Measurements from ENCODE around the gene MS4A4E.
A peak's percentile ranks its signal among the peaks of the same experiment; 100 is the strongest.
"Not testable (repeated sequence)": the region's sequence is repeated elsewhere in the genome, so short reads cannot be mapped to it uniquely, and the experiment has no call there.

The MS4A4E gene

DNA sequence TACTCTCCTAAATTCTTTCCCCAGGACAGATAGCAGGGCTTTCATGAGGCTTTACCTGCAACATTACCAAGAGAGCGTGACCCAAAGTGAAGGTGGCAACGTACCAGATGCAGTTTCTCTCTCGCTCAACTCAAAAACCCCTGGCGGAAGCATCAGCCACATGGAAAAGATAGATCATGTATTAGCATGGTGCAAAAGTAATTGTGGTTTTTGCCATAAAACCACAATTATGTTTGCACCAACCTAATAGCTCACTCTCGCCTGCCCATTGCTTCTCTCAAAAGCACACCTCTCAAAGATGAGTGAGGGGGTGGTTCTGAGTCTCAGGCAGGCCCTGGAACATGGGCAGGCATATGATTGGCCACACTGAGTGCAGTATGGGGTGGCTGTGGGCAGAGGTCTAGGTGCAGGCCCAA is 67.1 kb downstream of the MS4A4E start:
- H3K36me3 Mint-ChIP-seq (ENCODE audit: low read depth) = no peaks in the 10 kb centered on the region
- H3K27ac Mint-ChIP-seq = no peak overlapping the region
- H3K4me3 Mint-ChIP-seq = no peak overlapping the region
- H3K4me1 Mint-ChIP-seq (ENCODE audit: low read depth) = peaks cover 14% of the 10 kb centered on the region
- no peak for DNase-seq
- H3K27me3 Mint-ChIP-seq = peaks cover 68% of the 10 kb centered on the region
- no peaks in the 10 kb centered on the region for H3K9me3 Mint-ChIP-seq

DNA sequence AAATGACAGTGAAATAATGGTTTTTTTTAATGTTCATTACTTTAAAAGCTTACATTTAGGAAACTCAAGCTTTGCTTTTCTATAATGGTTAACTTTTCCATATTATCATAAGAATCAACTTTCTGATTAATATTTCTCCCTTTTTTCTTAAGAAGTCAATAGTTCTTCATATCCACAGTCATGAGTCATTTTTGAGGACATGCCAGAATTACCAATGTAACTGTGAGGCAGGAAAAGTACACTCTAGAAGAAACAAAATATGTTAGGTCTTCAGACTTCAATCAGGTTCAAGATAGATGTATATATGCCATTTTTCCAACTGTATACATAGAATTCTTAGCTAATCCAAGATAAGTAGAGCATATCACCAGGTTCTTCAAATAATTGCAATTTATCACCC is 70.9 kb downstream of the MS4A4E start:
- H3K9me3 Mint-ChIP-seq = peaks cover 16% of the 10 kb centered on the region
- H3K4me3 Mint-ChIP-seq = no peak overlapping the region
- peaks cover 14% of the 10 kb centered on the region for H3K4me1 Mint-ChIP-seq (ENCODE audit: low read depth)
- no peaks in the 10 kb centered on the region for H3K36me3 Mint-ChIP-seq (ENCODE audit: low read depth)
- peaks cover 55% of the 10 kb centered on the region for H3K27me3 Mint-ChIP-seq
- H3K27ac Mint-ChIP-seq = no peak overlapping the region
- no peak for DNase-seq

DNA sequence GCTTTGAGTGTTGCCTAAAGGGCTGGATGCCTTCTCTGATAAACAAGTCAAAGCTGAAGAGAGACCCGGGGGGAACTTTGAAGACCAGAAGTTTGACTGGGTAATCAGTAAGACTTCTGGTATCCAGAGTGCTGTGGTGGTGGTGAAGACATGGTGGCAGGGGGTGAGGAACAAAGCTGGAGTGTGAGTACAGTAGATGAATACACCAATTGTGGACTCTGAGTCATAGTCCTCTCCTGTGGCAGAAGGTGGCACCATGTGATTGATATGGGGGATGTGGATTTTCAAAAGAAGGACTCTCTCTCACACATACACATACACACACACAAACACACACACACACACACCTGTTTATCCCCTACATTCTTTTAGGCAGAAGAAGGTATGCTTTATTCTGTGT is 72.4 kb downstream of the MS4A4E start:
- Mint-ChIP-seq H3K4me1 (ENCODE audit: low read depth) (peaks cover 11% of the 10 kb centered on the region), H3K4me3 (no peak overlapping the region), H3K9me3 (peaks cover 16% of the 10 kb centered on the region), H3K27me3 (peaks cover 66% of the 10 kb centered on the region), H3K36me3 (ENCODE audit: low read depth) (no peaks in the 10 kb centered on the region), H3K27ac (no peak overlapping the region)
- DNase-seq = no peak

DNA sequence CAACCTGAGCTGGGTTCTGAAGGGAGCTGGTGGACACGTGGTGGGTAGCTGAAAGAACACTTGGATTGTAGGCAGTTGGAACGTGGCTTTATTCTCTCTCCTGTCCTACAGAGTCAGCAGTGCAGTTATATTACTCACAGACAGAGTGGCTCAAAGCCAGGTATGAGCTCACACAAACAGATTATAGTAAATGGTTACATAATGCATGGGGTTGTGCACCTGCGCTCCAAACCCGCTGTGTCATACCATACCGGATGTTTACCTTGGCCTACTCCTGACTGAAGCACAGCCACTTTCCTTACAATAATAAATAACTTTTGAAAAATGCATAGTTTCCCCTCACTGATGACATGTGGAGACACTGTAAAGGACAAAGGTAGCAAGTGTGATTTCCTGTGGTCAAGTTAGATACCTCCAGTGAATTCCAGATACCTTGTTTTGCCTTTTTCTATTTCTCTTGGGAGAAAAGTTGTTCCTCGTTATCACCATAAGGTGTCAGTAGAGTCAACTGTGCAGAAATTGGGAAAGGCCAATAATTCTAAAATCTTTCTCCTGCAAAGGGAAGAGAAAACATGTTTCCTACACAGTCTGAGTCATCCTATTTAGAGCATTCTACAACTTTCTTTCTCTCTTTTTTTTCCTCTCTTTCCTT is 73.5 kb downstream of the MS4A4E start:
- H3K27me3 Mint-ChIP-seq = peaks cover 69% of the 10 kb centered on the region

GRCh38 chr11:60168306-60168705 is 74.6 kb downstream of the MS4A4E start:
- H3K9me3 Mint-ChIP-seq = peaks cover 19% of the 10 kb centered on the region
- peaks cover 15% of the 10 kb centered on the region for H3K4me1 Mint-ChIP-seq (ENCODE audit: low read depth)
- no peak overlapping the region for H3K4me3 Mint-ChIP-seq
- H3K27ac Mint-ChIP-seq = no peak overlapping the region
- peaks cover 67% of the 10 kb centered on the region for H3K27me3 Mint-ChIP-seq
- DNase-seq = no peak
- no peaks in the 10 kb centered on the region for H3K36me3 Mint-ChIP-seq (ENCODE audit: low read depth)

More for the DNA sequence above, 73.5 kb downstream of the MS4A4E start:
- Mint-ChIP-seq H3K9me3 (peaks cover 19% of the 10 kb centered on the region), H3K36me3 (ENCODE audit: low read depth) (no peaks in the 10 kb centered on the region), H3K27ac (no peak overlapping the region), H3K4me1 (ENCODE audit: low read depth) (peaks cover 21% of the 10 kb centered on the region), H3K4me3 (no peak overlapping the region)
- no peak for DNase-seq

DNA sequence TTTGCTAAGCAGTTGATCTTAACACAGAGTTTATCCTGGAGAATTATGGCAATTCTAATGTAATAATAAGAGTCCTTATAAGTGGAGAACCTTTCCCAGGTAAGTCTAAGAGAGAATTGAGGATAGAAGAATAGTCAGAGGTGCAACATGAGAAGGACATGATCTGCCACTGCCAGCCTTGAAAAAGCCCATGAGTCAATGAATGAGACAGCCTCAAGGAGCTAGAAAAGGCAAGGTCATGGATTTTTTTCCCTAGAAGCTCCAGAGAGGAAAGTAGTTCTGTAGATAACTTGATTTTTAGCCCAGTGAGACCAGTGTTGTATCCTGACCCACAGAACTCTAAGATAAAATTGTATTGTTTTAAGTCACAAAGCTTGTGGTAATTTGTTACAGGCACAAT is 77.0 kb downstream of the MS4A4E start:
- peaks cover 19% of the 10 kb centered on the region for H3K9me3 Mint-ChIP-seq
- no peak for DNase-seq
- H3K27ac Mint-ChIP-seq = no peak overlapping the region
- no peaks in the 10 kb centered on the region for H3K36me3 Mint-ChIP-seq (ENCODE audit: low read depth)
- no peak overlapping the region for H3K4me3 Mint-ChIP-seq
- peaks cover 15% of the 10 kb centered on the region for H3K4me1 Mint-ChIP-seq (ENCODE audit: low read depth)
- H3K27me3 Mint-ChIP-seq = peaks cover 52% of the 10 kb centered on the region

DNA sequence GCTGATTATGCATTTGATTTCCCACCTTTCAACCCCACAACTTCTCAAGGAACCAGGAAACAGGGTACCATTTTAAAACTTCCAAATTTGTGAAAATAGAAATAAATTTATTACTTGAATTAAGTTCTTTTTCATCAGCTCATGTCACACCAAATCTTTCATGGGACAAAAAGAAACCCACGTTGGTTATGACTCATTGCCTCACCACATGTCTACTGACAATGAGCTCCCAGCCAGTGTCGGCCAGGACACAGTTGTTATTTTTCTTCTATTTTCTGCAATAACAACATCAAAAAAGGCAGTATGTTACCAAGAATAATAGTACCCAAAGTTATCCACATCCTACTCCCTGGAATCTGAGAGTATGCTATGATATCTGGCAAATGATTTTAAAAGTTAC is 77.4 kb downstream of the MS4A4E start:
- H3K9me3 Mint-ChIP-seq = peaks cover 19% of the 10 kb centered on the region
- H3K27ac Mint-ChIP-seq = no peak overlapping the region
- peaks cover 15% of the 10 kb centered on the region for H3K4me1 Mint-ChIP-seq (ENCODE audit: low read depth)
- no peak for DNase-seq
- no peak overlapping the region for H3K4me3 Mint-ChIP-seq
- no peaks in the 10 kb centered on the region for H3K36me3 Mint-ChIP-seq (ENCODE audit: low read depth)
- peaks cover 50% of the 10 kb centered on the region for H3K27me3 Mint-ChIP-seq

DNA sequence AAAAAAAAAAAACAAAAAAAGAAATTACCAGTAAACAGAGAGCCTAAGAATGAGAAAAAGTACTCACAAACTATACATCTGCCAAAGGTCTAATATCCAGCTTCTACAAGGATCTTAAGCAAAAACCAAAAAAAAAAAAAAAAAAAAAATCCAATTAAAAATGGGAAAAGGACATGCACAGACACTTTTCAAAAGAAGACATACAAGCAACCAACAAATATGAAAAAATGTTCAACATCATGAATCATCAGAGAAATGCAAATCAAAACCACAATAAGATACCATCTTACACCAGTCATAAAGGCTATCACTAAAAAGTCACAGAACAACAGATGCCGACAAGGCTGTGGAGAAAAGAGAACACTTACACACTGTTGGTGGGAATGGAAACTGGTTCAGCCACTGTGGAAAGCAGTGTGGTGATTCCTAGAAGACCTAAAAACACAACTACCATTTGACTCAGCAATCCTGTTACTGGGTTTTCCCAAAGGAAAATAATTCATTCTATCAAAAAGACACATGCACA is 78.3 kb downstream of the MS4A4E start:
- H3K4me3 Mint-ChIP-seq = no peak overlapping the region
- H3K27ac Mint-ChIP-seq = peak overlapping the region; percentile 85
- no peaks in the 10 kb centered on the region for H3K36me3 Mint-ChIP-seq (ENCODE audit: low read depth)
- H3K4me1 Mint-ChIP-seq (ENCODE audit: low read depth) = peaks cover 15% of the 10 kb centered on the region
- H3K9me3 Mint-ChIP-seq = peaks cover 17% of the 10 kb centered on the region
- no peak for DNase-seq
- H3K27me3 Mint-ChIP-seq = peaks cover 53% of the 10 kb centered on the region

GRCh38 chr11:60161766-60162165 is 81.2 kb downstream of the MS4A4E start:
- peaks cover 52% of the 10 kb centered on the region for H3K27me3 Mint-ChIP-seq
- no peak for DNase-seq
- H3K4me3 Mint-ChIP-seq = no peak overlapping the region
- peaks cover 3% of the 10 kb centered on the region for H3K9me3 Mint-ChIP-seq
- peaks cover 15% of the 10 kb centered on the region for H3K4me1 Mint-ChIP-seq (ENCODE audit: low read depth)
- H3K27ac Mint-ChIP-seq = no peak overlapping the region
- no peaks in the 10 kb centered on the region for H3K36me3 Mint-ChIP-seq (ENCODE audit: low read depth)

DNA sequence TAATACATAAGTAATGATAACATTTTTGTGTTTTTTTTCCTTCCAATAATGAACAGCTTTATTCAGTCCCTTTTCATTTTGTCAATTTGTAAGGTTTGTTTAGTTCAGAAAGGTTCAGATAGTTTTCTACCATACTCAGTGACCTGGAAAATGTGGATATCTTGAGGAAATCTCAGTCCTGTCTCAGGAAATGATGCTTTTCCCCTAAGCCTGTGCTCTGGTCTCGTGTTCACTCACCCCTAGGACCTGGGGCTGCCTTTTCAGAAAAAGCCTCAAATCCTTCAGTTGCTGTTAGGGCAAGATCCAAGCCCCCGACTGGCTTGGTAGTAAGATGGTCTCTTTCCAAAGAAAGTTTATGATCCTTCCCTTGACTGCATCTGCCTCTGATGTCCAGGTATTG is 81.8 kb downstream of the MS4A4E start:
- Mint-ChIP-seq H3K36me3 (ENCODE audit: low read depth) (no peaks in the 10 kb centered on the region), H3K27me3 (peaks cover 46% of the 10 kb centered on the region), H3K4me3 (no peak overlapping the region), H3K27ac (no peak overlapping the region), H3K4me1 (ENCODE audit: low read depth) (peaks cover 15% of the 10 kb centered on the region), H3K9me3 (peaks cover 3% of the 10 kb centered on the region)
- DNase-seq = no peak

DNA sequence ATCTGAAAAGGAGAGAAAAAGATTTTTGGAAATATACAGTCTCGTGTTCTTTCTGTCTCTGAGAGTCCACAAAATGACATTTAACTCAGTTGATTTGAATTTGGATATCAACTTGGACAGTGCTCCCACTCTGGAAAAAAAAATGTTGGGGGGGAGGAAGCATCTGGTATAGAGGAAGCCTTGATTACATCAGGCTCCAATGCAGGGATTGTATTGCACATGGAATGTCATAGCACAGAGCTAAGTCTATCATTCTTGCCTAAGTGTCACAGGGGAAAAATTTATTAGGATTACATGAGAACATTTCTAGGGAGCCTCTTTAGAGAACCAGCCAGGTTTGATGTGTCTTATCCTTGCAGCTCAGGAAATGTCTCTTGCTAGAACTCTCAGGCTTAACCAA is 83.1 kb downstream of the MS4A4E start:
- no peak overlapping the region for H3K4me3 Mint-ChIP-seq
- peaks cover 37% of the 10 kb centered on the region for H3K27me3 Mint-ChIP-seq
- H3K36me3 Mint-ChIP-seq (ENCODE audit: low read depth) = no peaks in the 10 kb centered on the region

DNA sequence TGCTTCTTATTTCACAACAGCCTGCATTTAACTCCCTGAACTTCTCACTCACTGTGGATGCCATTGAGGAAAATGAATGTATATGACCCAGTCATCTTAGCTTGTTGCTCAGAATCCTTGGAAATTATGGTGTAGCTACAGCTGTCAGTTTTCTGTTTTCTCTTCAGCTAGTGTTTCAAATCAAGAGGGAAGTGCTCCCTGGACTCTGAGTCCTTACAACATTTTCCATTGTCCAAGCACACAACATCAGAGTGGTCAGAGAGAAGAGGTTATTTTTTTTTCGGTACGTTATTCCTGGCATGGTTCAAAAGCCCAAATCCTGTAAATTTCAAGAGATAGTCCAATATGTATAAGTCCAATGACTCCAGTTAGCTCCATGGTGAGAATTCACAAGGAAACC is 83.7 kb downstream of the MS4A4E start:
- Mint-ChIP-seq H3K36me3 (ENCODE audit: low read depth) (no peaks in the 10 kb centered on the region), H3K4me3 (no peak overlapping the region)

More for the DNA sequence above, 83.1 kb downstream of the MS4A4E start:
- no peak overlapping the region for H3K27ac Mint-ChIP-seq
- no peak for DNase-seq
- H3K4me1 Mint-ChIP-seq (ENCODE audit: low read depth) = peaks cover 4% of the 10 kb centered on the region
- H3K9me3 Mint-ChIP-seq = peaks cover under 1% of the 10 kb centered on the region

GRCh38 chr11:60158636-60159035 is 84.3 kb downstream of the MS4A4E start:
- Mint-ChIP-seq H3K27ac (no peak overlapping the region), H3K36me3 (ENCODE audit: low read depth) (no peaks in the 10 kb centered on the region), H3K4me1 (ENCODE audit: low read depth) (no peaks in the 10 kb centered on the region), H3K27me3 (peaks cover 28% of the 10 kb centered on the region), H3K9me3 (no peaks in the 10 kb centered on the region), H3K4me3 (no peak overlapping the region)
- no peak for DNase-seq

More for the DNA sequence above, 83.7 kb downstream of the MS4A4E start:
- Mint-ChIP-seq H3K4me1 (ENCODE audit: low read depth) (no peaks in the 10 kb centered on the region), H3K9me3 (no peaks in the 10 kb centered on the region), H3K27me3 (peaks cover 32% of the 10 kb centered on the region), H3K27ac (no peak overlapping the region)
- DNase-seq = no peak

DNA sequence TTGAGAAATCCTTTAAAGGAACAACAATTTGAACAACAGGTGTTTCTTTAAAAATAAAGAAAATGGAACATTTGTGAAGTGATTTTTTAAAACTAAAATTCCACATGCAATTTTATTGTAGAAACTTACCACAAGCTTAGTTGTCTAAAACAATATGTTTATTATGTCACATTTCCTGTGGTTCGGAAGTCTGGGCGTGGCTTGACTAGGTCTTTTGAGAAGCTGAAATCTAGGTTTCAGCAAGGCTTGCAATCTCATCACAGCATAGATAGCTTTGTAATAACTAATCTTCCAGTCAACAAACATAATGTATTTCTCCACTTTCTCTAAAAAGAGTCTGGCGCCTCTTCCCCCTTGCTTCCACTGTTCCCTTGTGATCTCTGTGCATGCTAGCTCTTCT is 87.0 kb downstream of the MS4A4E start:
- Mint-ChIP-seq H3K4me3 (no peak overlapping the region), H3K36me3 (ENCODE audit: low read depth) (no peaks in the 10 kb centered on the region), H3K4me1 (ENCODE audit: low read depth) (no peaks in the 10 kb centered on the region), H3K9me3 (no peaks in the 10 kb centered on the region), H3K27ac (no peak overlapping the region), H3K27me3 (peaks cover 24% of the 10 kb centered on the region)
- no peak for DNase-seq

DNA sequence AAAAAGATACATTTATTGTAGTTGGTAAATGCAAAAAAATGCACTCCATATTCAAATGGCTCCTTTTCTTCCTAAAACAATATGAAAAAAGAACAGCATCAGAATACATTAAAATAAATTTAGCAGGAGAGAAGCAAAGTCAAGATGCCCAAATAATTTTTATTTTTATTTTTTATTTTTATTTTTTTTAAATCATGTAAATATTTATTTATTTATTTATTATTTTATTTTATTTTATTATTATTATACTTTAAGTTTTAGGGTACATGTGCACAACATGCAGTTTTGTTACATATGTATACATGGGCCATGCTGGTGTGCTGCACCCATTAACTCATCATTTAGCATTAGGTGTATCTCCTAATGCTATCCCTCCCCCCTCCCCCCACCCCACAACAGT is 90.2 kb downstream of the MS4A4E start:
- H3K4me1 Mint-ChIP-seq (ENCODE audit: low read depth); H3K9me3 Mint-ChIP-seq; DNase-seq; H3K36me3 Mint-ChIP-seq (ENCODE audit: low read depth); H3K4me3 Mint-ChIP-seq; H3K27ac Mint-ChIP-seq: not testable (repeated sequence)
- peaks cover 13% of the 10 kb centered on the region for H3K27me3 Mint-ChIP-seq
